Lower leg skin (tissue), 4 donors: ENCODE results near the gene CAPN13. TPM values are rescaled to one million over a fixed set of nuclear protein-coding genes. Genes with fewer than 3 reads are reported as not detected.

ENCODE experiments used
- DNase-seq, 2 donors: peaks; one replicate each; pipeline ENCODE4 v3.0.0-alpha.2; 2019; ENCODE audit warnings: low spot score in 2 of 2
- H3K4me3 ChIP-seq: fragments of 200-600 bp; sonication (generic); 2 replicates; pipeline ENCODE4 v1.5.1; 2017; ENCODE audit warnings: mild to moderate bottlenecking, low read depth; ENCODE audit not compliant: poor library complexity, severe bottlenecking
- CTCF ChIP-seq, 3 donors: fragments of 450-650 bp; IDR thresholded peaks; one replicate each; pipeline ENCODE4 v1.5.1; 2016; ENCODE audit warnings: antibody characterized with exemption in 3 of 3, mild to moderate bottlenecking in 3 of 3, moderate library complexity in 2 of 3
- POLR2A ChIP-seq, 2 donors: fragments of 450-650 bp; IDR thresholded peaks; one replicate each; pipeline ENCODE4 v1.6.1; 2016 to 2017; ENCODE audit warnings: antibody characterized with exemption in 2 of 2, mild to moderate bottlenecking in 1 of 2, moderate library complexity in 1 of 2
- WGBS, 2 donors: methylation state at CpG; one replicate each; pipeline ENCODE4 v1.1.5; 2018; 5-methylcytosine and 5-hydroxymethylcytosine counted together
- intact Hi-C: fragments of 100-400 bp; cut with DNase I; formaldehyde crosslinking; loops from one replicate; pipeline ENCODE4 v1.15.0; 2023; ENCODE audit warnings: low total_unique reads
- total RNA-seq, 4 donors: library from RNA; depleted of rRNA; stranded (reverse); fragments of >200 nt; gene quantifications; one replicate each; pipeline ENCODE4 v1.1.0, GENCODE V29; 2016

Gene CAPN13
- total RNA-seq, 4 donors from 2014 or later: 0.10 to 0.45 (median 0.11) TPM; not detected in 1

- intact Hi-C loops: no loop called here
- whole genome bisulfite sequencing, 2 donors: 43 to 67% methylated on average over 3 of the region's 3 CpGs
- H3K4me3 ChIP-seq: no peak overlapping the region
- no peak for TF ChIP-seq CTCF (IDR thresholded peaks at IDR 0.05)
- DNase-seq: peak in 1 of 2 donors; percentile 43
Observed at GRCh38 chr2:30766666-30767065, 40.6 kb downstream of the CAPN13 start.

GRCh38 chr2:30765876-30766470, 41.3 kb downstream of the CAPN13 start:
- intact Hi-C loops: no loop called here
- no peak for TF ChIP-seq CTCF (IDR thresholded peaks at IDR 0.05)
- no peak for TF ChIP-seq POLR2A (IDR thresholded peaks at IDR 0.05)
- peak in 1 of 2 donors; percentile 60 for DNase-seq
- no peak overlapping the region for H3K4me3 ChIP-seq
- WGBS, 2 donors: 87 to 88% methylated on average over 12 of the region's 12 CpGs

- no peak for TF ChIP-seq CTCF (IDR thresholded peaks at IDR 0.05)
- no peak for TF ChIP-seq POLR2A (IDR thresholded peaks at IDR 0.05)
- intact Hi-C loops: no loop called here
- WGBS, 2 donors: 62 to 68% methylated on average over 4 of the region's 4 CpGs
- no peak overlapping the region for H3K4me3 ChIP-seq
- DNase-seq: no peak
Observed at GRCh38 chr2:30765191-30765590, 42.1 kb downstream of the CAPN13 start.

- peak in 1 of 2 donors; percentile 52 for DNase-seq
- no peak overlapping the region for H3K4me3 ChIP-seq
- 92% methylated on average over 12 of the region's 12 CpGs for WGBS, 2 donors
- TF ChIP-seq POLR2A (IDR thresholded peaks at IDR 0.05): no peak
- no peak for TF ChIP-seq CTCF (IDR thresholded peaks at IDR 0.05)
- intact Hi-C loops: no loop called here
Observed at GRCh38 chr2:30764021-30764800, 43.0 kb downstream of the CAPN13 start.

- intact Hi-C loops: no loop called here
- whole genome bisulfite sequencing, 2 donors: 62 to 81% methylated on average over 3 of the region's 3 CpGs
Observed at GRCh38 chr2:30763151-30763660, 44.0 kb downstream of the CAPN13 start.

More at GRCh38 chr2:30763151-30763660, 44.0 kb downstream of the CAPN13 start:
- TF ChIP-seq POLR2A (IDR thresholded peaks at IDR 0.05): no peak
- no peak for TF ChIP-seq CTCF (IDR thresholded peaks at IDR 0.05)
- DNase-seq: peak in 1 of 2 donors; percentile 25
- no peak overlapping the region for H3K4me3 ChIP-seq
